ENCODE results near the gene IRAK3.
"Not testable (repeated sequence)": the region's sequence is repeated elsewhere in the genome, so short reads cannot be mapped to it uniquely, and the experiment has no call there.

IRAK3 gene

GRCh38 chr12:66217342-66217917 lies 28.4 kb downstream of the IRAK3 start:
- DNase-seq: no peak

DNA sequence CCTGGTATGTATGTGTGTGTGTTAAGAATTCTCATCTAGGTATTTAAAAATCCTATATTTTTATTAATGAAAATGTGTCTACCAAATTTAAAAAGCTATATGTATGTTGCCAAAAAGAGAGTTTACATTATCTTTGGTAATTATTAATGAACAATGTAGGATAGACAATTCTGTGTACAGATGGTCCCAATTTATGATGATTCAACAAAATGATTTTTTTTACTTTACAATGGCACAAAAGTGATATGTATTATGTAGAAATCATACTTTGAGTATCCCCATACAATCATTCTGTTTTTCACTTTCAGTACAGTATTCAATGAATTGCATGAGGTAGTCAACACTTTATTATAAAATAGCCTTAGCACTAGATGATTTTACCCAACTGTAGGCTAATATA lies 39.4 kb downstream of the IRAK3 start:
- no peak for DNase-seq

DNA sequence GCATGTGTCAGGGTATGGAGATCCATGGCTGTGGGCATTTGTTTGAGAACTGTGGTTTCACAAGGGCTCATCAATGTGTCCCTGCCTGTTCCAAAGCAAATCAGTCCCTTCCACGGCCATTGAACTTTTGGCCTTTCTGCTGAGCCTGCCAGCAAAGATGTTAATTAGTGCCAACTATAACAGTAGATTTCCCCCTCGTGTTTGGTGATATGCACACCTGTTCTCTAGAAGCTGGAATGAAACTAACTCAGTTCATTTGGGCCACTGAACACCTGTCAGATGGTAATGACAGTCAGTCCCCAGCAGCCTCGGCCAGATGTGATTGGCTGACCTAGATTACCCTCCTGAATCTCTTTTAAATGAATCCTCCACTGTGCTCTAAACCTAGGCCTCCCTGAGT lies 43.2 kb downstream of the IRAK3 start:
- no peak for DNase-seq

GRCh38 chr12:66234037-66234693 lies 45.2 kb downstream of the IRAK3 start:
- DNase-seq: peak; percentile 47 to 76

- DNase-seq: peak; percentile 35 to 64
Observed at GRCh38 chr12:66234773-66235625, 46.0 kb downstream of the IRAK3 start.

GRCh38 chr12:66235626-66236281 lies 46.7 kb downstream of the IRAK3 start:
- DNase-seq: no peak

- DNase-seq: not testable (repeated sequence)
Observed at GRCh38 chr12:66236282-66236675, 47.3 kb downstream of the IRAK3 start.

GRCh38 chr12:66236969-66237368 lies 48.0 kb downstream of the IRAK3 start:
- peak in 1 of 2 donors; percentile 11 for DNase-seq

- DNase-seq: no peak
Observed at GRCh38 chr12:66237505-66238175, 48.6 kb downstream of the IRAK3 start.

DNA sequence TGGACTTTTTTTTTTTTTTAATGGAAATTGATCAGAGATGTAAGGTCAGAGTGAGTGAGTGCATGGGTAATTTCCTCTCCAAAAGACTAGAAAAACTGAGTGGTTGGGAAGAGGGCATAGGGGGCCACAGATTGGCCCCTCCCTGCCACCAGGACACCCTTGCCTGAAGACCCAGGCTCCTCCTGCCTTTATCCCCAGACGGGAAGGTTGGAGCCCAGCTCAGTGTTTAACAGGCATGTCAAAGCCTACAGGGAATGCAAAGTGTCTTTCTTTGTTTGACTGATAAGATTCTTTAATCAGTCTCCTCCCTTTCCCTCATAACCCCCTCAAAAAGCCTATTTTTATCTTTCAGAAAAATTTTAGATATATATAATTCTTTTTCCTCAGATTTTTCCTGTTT lies 50.3 kb downstream of the IRAK3 start:
- no peak for DNase-seq

DNA sequence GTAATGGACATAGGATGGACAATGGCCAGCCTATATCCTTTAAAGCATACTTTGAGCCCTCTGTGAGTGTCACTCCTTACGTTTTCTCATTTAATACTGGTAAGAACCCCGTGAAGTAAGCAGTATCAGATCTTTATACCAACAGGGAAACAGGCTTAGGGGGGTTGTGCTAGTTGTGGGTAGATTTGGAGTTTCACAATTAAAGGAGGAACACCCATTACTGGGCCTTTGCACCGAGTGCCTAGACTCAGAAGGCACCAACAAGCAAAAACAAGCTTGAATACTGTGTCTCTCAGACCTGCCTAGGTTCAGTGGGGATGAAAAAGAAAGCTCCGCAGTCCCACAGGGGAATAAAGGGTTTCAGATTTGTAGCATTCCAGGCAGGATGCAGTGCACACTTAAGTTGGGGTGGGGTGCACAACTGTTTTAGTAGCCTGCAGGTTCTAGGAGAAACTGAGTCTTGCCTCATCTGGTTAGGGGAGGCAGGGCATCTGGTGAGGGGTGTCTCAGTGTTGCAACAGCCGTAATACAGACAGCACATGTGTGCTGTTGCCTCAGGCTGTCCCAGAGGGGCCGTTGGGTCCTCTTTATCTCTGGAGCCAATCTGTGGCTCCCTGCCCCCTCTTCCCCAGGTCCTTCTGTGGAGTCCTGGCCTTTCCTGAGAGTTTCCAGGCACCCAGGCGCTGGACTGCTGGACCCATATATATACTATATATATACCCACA lies 51.2 kb downstream of the IRAK3 start:
- no peak for DNase-seq

DNA sequence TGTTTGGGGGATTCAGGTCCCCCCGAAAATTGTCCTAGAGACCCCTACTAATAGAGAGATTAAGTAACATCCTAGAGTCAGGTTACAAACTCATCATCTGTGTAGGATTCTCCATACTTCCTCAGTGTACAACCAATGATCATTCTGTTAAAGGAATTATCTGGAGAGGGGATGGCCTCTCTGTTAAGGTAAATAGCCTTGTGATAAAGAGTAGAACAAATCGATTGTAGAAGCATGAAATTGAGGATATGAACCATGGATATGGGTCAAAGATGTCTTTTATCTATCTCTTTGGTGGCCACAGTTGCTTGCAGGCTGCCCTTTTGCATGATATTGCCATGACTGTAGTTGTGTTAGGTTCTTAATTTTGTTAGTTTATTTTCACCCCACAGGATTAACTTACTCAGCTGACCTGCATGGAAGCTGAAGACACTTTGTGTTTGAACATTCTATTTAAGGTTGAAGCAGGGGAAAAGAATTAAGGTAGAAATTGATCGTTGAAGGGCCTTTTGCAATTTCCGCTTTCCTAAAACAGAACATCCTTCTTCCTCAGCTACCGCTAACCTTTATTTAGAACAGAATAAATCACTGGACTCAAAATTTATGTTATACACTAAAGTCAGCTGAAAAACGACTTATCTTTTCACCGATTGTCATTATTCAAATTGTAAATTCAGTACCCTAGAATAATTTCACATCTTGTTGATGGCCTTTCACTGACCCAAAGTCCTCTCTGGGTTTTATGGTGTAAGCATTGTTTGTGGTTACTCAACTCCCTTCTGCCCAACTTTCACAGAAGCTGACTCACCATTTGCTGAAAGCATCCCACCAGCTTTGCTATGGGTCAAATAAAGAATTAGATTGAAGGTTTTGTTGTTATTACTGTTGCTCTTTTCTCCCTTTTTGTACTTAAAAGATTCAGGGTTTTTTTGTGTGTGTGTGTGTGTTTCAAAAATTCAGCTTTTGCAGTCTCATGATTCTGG lies 52.3 kb downstream of the IRAK3 start:
- DNase-seq: peak in 1 of 2 donors; percentile 13

- no peak for DNase-seq
Observed at GRCh38 chr12:66242311-66242710, 53.3 kb downstream of the IRAK3 start.

- DNase-seq: no peak
Observed at GRCh38 chr12:66243911-66244310, 54.9 kb downstream of the IRAK3 start.

DNA sequence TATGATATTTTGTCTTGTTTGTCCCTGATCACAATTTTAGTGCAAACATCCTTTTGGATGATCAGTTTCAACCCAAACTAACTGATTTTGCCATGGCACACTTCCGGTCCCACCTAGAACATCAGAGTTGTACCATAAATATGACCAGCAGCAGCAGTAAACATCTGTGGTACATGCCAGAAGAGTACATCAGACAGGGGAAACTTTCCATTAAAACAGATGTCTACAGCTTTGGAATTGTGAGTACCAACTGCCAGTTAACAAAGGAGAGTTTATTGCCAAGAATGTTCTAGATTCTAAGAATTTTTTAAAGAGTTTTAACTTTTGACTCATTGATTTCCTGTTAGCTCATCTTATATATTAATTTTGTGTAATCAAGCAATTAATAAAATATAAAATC lies 55.4 kb downstream of the IRAK3 start:
- no peak for DNase-seq

- DNase-seq: no peak
Observed at GRCh38 chr12:66247741-66248140, 58.7 kb downstream of the IRAK3 start.

GRCh38 chr12:66251049-66251448 lies 62.0 kb downstream of the IRAK3 start:
- no peak for DNase-seq

GRCh38 chr12:66252771-66253170 lies 63.8 kb downstream of the IRAK3 start:
- no peak for DNase-seq

- DNase-seq: no peak
Observed at GRCh38 chr12:66255737-66256136, 66.7 kb downstream of the IRAK3 start.

DNA sequence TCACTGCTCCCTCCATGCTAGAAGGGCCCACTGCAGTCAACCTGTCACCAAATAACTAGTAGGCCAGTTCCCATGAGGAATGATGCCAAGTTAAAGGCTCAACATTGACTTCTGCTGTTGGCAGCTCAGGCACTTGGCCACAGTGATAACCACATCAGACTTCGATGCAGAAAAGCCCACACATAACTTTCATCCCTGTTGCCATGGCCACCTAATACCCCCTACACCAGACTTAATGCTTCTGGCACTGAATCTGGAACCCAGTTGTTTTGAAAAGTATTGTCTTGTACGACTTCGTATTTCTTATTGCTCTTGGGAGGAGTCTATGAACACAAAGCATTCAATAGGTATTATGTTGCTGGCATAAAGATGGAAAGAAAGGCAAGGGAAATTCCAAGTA lies 69.0 kb downstream of the IRAK3 start:
- no peak for DNase-seq

- no peak for DNase-seq
Observed at GRCh38 chr12:66262737-66263136, 73.7 kb downstream of the IRAK3 start.

Measured in CD4-positive, alpha-beta T cell treated with Interleukin-1 beta for 1 hour (primary cell).